ENCODE measurements around the gene SS18L1.

Gene SS18L1

DNA sequence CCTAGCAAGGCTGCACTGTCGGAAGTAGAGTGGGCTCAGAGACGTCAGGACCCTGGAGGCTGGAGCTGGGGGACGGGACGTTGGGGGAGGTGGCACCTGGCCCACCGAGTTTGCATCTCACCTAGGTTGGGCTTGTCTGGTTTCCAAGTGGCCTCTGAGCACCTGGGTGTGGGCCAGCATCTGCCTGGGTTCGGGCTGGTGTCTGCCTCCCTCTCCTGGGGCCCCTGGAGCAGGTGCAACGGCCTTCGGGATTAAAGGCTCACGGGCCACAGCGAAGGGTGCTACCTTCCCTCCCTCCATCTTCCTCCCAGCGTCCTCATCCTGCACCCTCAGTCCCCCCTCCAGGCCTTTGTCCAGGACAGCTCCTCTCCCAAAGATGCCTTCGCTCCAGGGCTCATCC, 70.5 kb downstream of the SS18L1 start:
- H3K4me3 ChIP-seq (ENCODE audit: low read depth, low read length) = no peak overlapping the region
- TF ChIP-seq, protein P1, sequence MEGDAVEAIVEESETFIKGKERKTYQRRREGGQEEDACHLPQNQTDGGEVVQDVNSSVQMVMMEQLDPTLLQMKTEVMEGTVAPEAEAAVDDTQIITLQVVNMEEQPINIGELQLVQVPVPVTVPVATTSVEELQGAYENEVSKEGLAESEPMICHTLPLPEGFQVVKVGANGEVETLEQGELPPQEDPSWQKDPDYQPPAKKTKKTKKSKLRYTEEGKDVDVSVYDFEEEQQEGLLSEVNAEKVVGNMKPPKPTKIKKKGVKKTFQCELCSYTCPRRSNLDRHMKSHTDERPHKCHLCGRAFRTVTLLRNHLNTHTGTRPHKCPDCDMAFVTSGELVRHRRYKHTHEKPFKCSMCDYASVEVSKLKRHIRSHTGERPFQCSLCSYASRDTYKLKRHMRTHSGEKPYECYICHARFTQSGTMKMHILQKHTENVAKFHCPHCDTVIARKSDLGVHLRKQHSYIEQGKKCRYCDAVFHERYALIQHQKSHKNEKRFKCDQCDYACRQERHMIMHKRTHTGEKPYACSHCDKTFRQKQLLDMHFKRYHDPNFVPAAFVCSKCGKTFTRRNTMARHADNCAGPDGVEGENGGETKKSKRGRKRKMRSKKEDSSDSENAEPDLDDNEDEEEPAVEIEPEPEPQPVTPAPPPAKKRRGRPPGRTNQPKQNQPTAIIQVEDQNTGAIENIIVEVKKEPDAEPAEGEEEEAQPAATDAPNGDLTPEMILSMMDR (conservative IDR thresholded peaks at IDR 0.05; ENCODE audit: low read depth, low read length) = no peak
- DNase-seq (ENCODE audit: low read depth) = no peak

DNA sequence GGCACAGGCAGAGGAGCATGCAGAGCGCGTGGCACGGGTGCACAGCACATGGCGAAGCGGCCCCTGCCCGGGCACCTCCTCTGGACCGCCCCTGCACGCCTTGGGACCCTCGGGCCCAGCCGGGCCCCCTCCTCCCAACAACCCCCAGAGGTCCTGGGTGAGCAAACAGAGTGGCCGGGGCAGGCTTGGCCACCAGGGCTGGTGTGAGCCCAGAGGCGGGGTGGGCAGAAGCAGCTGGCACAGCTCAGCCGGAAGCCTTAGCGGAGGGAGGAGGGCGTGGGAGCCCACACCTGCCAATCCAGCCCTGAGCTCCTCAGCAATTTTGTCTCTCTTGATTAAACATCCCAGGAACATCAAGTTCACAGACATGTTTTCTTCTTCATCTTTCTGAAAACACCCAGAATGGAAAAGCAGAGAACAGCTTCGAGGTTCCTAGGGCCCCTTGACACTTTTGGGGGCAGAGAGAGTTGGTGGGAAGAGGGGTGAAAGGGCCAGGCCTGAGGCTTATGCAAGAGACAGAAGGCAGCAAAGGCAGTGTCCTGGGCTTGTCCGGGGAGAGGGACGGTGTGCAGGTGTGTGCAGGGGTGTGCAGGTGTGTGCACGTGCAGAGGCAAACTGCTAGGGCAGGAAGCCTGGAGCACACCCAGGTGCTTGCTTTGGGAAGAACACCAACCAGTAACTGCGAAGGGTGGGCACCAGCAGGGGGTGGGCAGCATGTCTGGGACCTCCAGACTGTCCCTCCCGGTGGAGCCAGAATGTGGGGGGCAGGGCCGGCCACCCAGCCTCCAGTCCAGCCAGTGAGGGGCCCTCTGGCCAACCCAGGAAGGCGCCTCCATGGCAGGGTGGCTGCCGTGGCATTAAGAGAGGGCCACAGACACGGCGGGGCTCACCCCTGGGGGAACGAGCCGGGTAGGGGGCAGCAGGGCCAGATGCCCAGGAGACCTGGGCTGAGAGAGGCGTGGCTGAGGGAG, 71.7 kb downstream of the SS18L1 start:
- TF ChIP-seq, protein P1 (conservative IDR thresholded peaks at IDR 0.05; ENCODE audit: low read depth, low read length) = no peak
- no peak overlapping the region for H3K4me3 ChIP-seq (ENCODE audit: low read depth, low read length)
- DNase-seq (ENCODE audit: low read depth) = no peak

DNA sequence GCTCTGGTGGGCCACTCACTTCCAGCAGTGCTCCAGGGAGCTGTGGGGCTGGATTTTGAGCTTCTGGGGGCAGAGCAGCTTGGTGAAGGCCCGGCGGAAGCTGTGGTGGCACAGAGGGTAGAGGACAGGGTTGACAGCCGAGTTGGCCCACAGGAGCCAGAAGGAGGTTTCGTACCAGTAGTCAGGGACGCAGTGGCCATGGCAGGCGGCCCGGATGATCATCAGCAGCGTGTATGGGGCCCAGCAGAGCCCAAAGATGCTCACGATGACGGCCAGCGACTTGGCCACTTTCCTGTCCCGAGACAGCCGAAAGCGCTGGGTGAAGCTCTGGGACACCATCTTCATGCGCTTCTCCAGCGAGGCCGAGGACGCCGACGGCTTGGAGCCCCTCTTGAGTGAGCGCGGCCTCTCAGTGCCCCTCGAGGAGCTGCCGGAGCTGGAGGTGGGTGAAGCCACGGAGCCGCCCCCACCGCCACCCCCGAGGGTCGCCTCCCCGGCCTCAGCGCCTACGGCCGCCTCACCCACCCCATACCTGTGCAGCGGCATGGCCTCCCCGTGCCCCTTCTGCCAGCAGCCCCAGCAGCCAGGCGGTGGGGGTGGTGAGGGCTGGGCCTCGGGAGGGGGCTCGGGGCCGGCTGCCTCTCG, 72.5 kb downstream of the SS18L1 start:
- TF ChIP-seq, protein P1 (conservative IDR thresholded peaks at IDR 0.05; ENCODE audit: low read depth, low read length) = no peak
- no peak for DNase-seq (ENCODE audit: low read depth)
- no peak overlapping the region for H3K4me3 ChIP-seq (ENCODE audit: low read depth, low read length)

DNA sequence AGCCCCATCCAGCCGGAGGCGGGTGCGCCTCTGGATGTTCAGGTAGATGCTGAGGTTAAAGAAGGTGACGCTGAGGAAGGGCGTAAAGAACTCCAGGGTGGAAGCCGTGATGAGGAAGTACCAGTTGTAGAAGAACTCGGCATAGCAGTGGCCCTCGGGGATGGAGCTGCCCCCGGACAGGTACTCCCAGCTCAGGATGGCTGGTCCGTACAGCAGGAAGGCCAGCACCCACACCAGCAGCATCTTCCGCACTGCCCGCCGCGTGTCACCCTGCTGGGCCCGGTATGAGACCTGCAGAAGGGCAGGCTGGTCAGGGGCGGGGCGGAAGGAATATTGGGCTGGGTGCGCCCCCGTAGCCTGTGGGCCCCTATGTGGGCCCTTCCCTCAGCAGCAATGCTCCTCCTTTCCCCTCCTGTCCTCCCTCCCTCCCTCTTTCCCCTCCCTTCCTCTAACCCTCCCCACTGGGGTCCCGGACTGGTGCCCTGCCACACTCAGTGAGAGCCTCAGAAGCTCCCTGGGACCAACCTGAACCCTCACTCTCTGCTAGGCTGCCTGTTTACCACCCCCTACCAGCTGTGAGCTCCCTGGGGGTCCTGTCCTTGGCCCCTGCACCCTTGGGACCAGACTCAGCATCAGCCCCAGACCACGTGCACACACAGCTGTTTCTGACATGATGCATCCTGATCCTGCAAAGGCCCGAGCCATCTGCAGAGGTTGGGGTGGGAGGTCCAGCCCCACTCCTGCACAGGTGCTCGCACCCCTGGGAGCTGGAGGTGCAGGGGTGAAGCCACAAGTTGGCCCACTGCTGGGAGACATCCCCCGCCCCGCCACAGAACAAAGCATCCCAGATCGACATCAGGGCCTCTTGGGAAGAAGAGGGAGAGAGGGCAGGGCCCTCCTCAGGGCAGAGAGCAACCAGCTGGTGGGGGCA, 73.3 kb downstream of the SS18L1 start:
- H3K4me3 ChIP-seq (ENCODE audit: low read depth, low read length) = no peak overlapping the region
- DNase-seq (ENCODE audit: low read depth) = no peak
- TF ChIP-seq, protein P1 (conservative IDR thresholded peaks at IDR 0.05; ENCODE audit: low read depth, low read length) = no peak

DNA sequence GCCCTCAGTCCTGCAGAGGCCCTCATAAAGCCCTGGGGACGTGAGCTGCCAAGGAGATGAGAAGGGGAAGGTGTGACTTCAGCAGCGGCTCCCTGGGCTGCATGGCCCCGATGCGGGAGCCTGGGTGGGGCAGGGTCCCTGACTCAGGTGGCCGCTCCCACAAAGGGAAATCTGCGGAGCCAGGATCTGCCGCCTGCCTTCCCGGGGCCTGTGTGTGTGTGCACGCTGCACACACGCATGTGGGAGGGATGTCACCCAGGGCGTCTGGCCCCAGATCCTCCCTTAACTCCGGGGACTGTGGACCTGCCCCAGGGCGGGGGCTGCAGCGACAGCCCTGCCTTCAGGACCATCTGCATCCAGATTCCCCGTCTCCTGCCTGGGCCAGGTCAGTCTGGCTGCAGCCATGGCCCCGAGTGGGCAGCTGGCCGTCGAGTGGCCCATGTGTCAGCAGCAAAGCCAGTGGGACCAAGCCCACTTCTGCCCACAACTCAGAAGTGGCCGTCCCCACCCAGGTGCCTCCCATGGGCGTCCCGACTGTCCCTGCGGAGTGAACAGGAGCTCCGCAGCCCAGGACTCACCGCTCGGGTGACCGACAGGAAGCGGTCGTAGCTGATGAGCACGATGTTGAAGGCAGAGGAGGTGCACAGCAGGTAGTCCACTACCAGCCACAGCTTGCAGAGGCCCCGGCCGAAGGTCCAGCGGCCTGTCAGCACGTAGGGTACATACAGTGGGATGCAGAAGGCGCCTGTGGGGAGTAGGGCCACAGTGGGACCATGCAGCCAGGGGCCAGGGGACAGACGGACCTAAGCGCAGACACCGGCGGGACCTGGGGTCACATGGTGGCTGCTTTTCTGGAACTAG, 74.6 kb downstream of the SS18L1 start:
- DNase-seq (ENCODE audit: low read depth) = no peak
- H3K4me3 ChIP-seq (ENCODE audit: low read depth, low read length) = no peak overlapping the region
- TF ChIP-seq, protein P1 (conservative IDR thresholded peaks at IDR 0.05; ENCODE audit: low read depth, low read length) = no peak

All from choroid plexus epithelial cell (primary cell).